K562 (cell line): ENCODE results near the gene MAP3K20. TPM values are rescaled to one million over a fixed set of nuclear protein-coding genes. Genes with fewer than 3 reads are reported as not detected.

ENCODE experiments used
- ATAC-seq: fragments of 200-7000 bp; cut with Tn5 transposase; 3 replicates; pipeline ENCODE4 v1.9.1; 2020; ENCODE audit warnings: moderate library complexity
- BruUV-seq: library from RNA; stranded (reverse); fragments of 400-500 nt; replicated peaks from 2 replicates; lab custom pipeline; 2021; lab: Mats Ljungman, UMichigan
- CTCF ChIA-PET: fragments of 300-600 bp; formaldehyde crosslinking; extraction: SDS; loops from one replicate; lab custom pipeline; 2021; ENCODE audit warnings: low intra/inter-chr PET ratio; lab: Yijun Ruan, JAX
- POLR2A ChIA-PET: fragments of 300-600, 350-650 bp; sonication (Branson Sonifier 250); formaldehyde crosslinking; extraction: SDS; loops from one replicate; lab custom pipeline; 2021; ENCODE audit warnings: antibody characterized with exemption, inconsistent platforms; lab: Yijun Ruan, JAX
- DNase-seq, 4 experiments: peaks; one replicate each; pipeline versions ENCODE4 v3.0.0 to v3.0.0-alpha.2; 2011 to 2018; ENCODE audit warnings: low spot score in 3 of 4, mixed read lengths in 3 of 4; ENCODE audit errors: extremely low read depth in 1 of 4
- FAIRE-seq: peaks from 2 replicates; lab custom pipeline; 2011; peaks lifted over from hg19 to GRCh38; lab: Jason Lieb, UNC
- H2AFZ ChIP-seq: 2 replicates; pipeline ENCODE4 v1.6.0; 2011; ENCODE audit warnings: low read depth, low read length, control low read depth, inconsistent platforms
- H3K27ac ChIP-seq: fragments of 200-600 bp; 3 replicates; pipeline ENCODE4 v1.8.0; 2011; ENCODE audit warnings: low read depth, mild to moderate bottlenecking, control low read depth, inconsistent platforms, low read length, moderate library complexity, mixed read lengths; ENCODE audit errors: extremely low read depth
- H3K27me3 ChIP-seq, 2 experiments: fragments of 300-600 bp in 1 of 2; 2 replicates in 1 of 2; 3 replicates in 1 of 2; pipeline versions ENCODE4 v1.6.0 to v1.8.0; 2011; ENCODE audit warnings: inconsistent platforms in 2 of 2, low read length in 2 of 2, mild to moderate bottlenecking in 1 of 2, mixed read lengths in 1 of 2, moderate library complexity in 1 of 2; ENCODE audit not compliant: control insufficient read depth in 2 of 2, insufficient read depth in 2 of 2
- H3K36me3 ChIP-seq: fragments of 300-600 bp; 3 replicates; pipeline ENCODE4 v1.8.0; 2011; ENCODE audit warnings: mild to moderate bottlenecking, low read length, inconsistent platforms; ENCODE audit not compliant: control insufficient read depth, insufficient read depth
- H3K4me1 ChIP-seq, 2 experiments: fragments of 200-600 bp in 1 of 2; replicated peaks in 1 of 2; 2 replicates in 1 of 2; 3 replicates in 1 of 2; pipeline versions ENCODE4 v1.5.1 to v1.8.0; 2011; ENCODE audit warnings: inconsistent platforms in 2 of 2, low read length in 2 of 2, mild to moderate bottlenecking in 1 of 2, mixed read lengths in 1 of 2, moderate library complexity in 1 of 2; ENCODE audit not compliant: control insufficient read depth in 2 of 2, insufficient read depth in 2 of 2
- H3K4me2 ChIP-seq: 2 replicates; pipeline ENCODE4 v1.6.1; 2011; ENCODE audit warnings: low read length, control low read depth, inconsistent platforms, mixed read lengths; ENCODE audit not compliant: insufficient read depth
- H3K4me3 ChIP-seq: fragments of 200-600 bp; sonication (generic), shearing (Covaris generic); 2 replicates; pipeline ENCODE4 v1.5.1; 2016; ENCODE audit warnings: control low read depth, inconsistent platforms
- H3K79me2 ChIP-seq: fragments of 200-600 bp; 3 replicates; pipeline ENCODE4 v1.8.0; 2011; ENCODE audit warnings: low read length, inconsistent platforms; ENCODE audit not compliant: control insufficient read depth, insufficient read depth
- H3K9ac ChIP-seq, 2 experiments: 2 replicates each; pipeline versions ENCODE4 v1.6.0 to v1.6.1; 2011; ENCODE audit warnings: low read depth in 2 of 2, low read length in 2 of 2, control low read depth in 1 of 2, inconsistent platforms in 1 of 2, mild to moderate bottlenecking in 1 of 2, mixed read lengths in 1 of 2; ENCODE audit not compliant: insufficient read depth in 1 of 2
- H3K9me1 ChIP-seq: one replicate; pipeline ENCODE4 v1.6.0; 2011; ENCODE audit warnings: inconsistent platforms, mild to moderate bottlenecking, low read length, moderate library complexity; ENCODE audit not compliant: control insufficient read depth, insufficient read depth
- H3K9me3 ChIP-seq: replicated peaks from 2 replicates; pipeline ENCODE4 v1.5.1; 2011; ENCODE audit warnings: low read depth, low read length, inconsistent platforms; ENCODE audit not compliant: control insufficient read depth, insufficient read depth
- H4K20me1 ChIP-seq: replicated peaks from 2 replicates; pipeline ENCODE4 v1.6.1; 2011; ENCODE audit warnings: low read length, inconsistent platforms, mixed read lengths; ENCODE audit not compliant: control insufficient read depth, insufficient read depth
- EHMT2 ChIP-seq: fragments of 450-650 bp; IDR thresholded peaks from 2 replicates; pipeline ENCODE4 v1.6.1; 2018; ENCODE audit warnings: antibody characterized with exemption
- ETV6 ChIP-seq, 3 experiments: fragments of 150-350 bp in 1 of 3; sonication (generic) in 1 of 3; formaldehyde crosslinking in 1 of 3; IDR thresholded peaks; 2 replicates each; pipeline versions ENCODE4 v1.6.1 to v1.8.0; 2014 to 2022; ENCODE audit warnings: borderline replicate concordance in 2 of 3, low read depth in 2 of 3, antibody characterized with exemption in 1 of 3, low read length in 1 of 3, mild to moderate bottlenecking in 1 of 3, missing genetic modification reagents in 1 of 3
- HDAC8 ChIP-seq: fragments of 450-650 bp; IDR thresholded peaks from 2 replicates; pipeline ENCODE4 v1.6.1; 2016; ENCODE audit warnings: mild to moderate bottlenecking, missing genetic modification characterization, moderate library complexity, missing compliant biosample characterization
- HMG20A ChIP-seq: fragments of 450-650 bp; formaldehyde crosslinking; conservative IDR thresholded peaks from 2 replicates; pipeline ENCODE4 v1.4.0; 2020; ENCODE audit warnings: mild to moderate bottlenecking, mixed read lengths
- IFI16 ChIP-seq: fragments of 250-450 bp; sonication (Bioruptor Pico); IDR thresholded peaks from 2 replicates; pipeline ENCODE4 v2.1.2; 2022; ENCODE audit warnings: mild to moderate bottlenecking, inconsistent platforms
- MYBL2 ChIP-seq, 2 experiments: fragments of 450-650 bp in 1 of 2; sonication (generic) in 1 of 2; formaldehyde crosslinking in 1 of 2; IDR thresholded peaks; 2 replicates each; pipeline versions ENCODE4 v1.6.1 to v1.8.1; 2017 to 2022; ENCODE audit warnings: borderline replicate concordance in 1 of 2, inconsistent platforms in 1 of 2, low read depth in 1 of 2, mild to moderate bottlenecking in 1 of 2, missing genetic modification reagents in 1 of 2, moderate library complexity in 1 of 2
- SAFB2 ChIP-seq: fragments of 200-400 bp; formaldehyde crosslinking; IDR thresholded peaks from 2 replicates; pipeline ENCODE4 v1.6.1; 2018; ENCODE audit warnings: borderline replicate concordance, low read length, low read depth, moderate library complexity; ENCODE audit not compliant: severe bottlenecking
- SMAD2 ChIP-seq: fragments of 150-350 bp; IDR thresholded peaks from 2 replicates; pipeline ENCODE4 v1.6.1; 2014; ENCODE audit warnings: low read depth, mild to moderate bottlenecking, low read length
- ZNF511 ChIP-seq: sonication (generic); formaldehyde crosslinking; IDR thresholded peaks from 2 replicates; pipeline ENCODE4 v1.8.0; 2022; ENCODE audit warnings: mild to moderate bottlenecking, missing genetic modification reagents
- WGBS: fragments of 100-300 bp; shearing (Covaris generic); methylation state at CpG from one replicate; pipeline ENCODE4 v1.1.6; 2016; ENCODE audit warnings: low coverage, mixed read lengths; ENCODE audit not compliant: insufficient coverage; ENCODE audit errors: missing lambda C conversion rate; 5-methylcytosine and 5-hydroxymethylcytosine counted together
- in situ Hi-C: fragments of 300-500 bp; cut with MboI; formaldehyde crosslinking; loops from 4 replicates; pipeline ENCODE4 v1.15.0; 2018; ENCODE audit warnings: inconsistent platforms, mixed read lengths
- intact Hi-C: fragments of 100-400 bp; cut with micrococcal nuclease; formaldehyde crosslinking; loops from 2 replicates; pipeline ENCODE4 v1.14.2; 2022
- polyA plus RNA-seq, 8 experiments: library from polyadenylated mRNA; depleted of rRNA in 4 of 8; stranded (reverse) in 5 of 8; unstranded in 3 of 8; fragments of >200 nt; fragmentation: Nextera tagmentation in 2 of 8; fragmentation: Illumina TruSeq in 1 of 8; extraction: Ambion mirVana in 2 of 8; extraction: Trizol in 1 of 8; gene quantifications; 2 replicates each; pipeline versions ENCODE4 v1.2.1 to v1.2.3, GENCODE V29; 2011 to 2014; ENCODE audit warnings: inconsistent platforms in 1 of 8, missing spikeins in 1 of 8
- total RNA-seq, 7 experiments: library from RNA; depleted of rRNA in 6 of 7; stranded (reverse); fragments of >200 nt in 6 of 7; fragmentation: Illumina TruSeq in 2 of 7; extraction: Trizol in 2 of 7; gene quantifications; 2 replicates each; pipeline versions ENCODE4 v1.2.1 to v1.2.3, GENCODE V29; 2011 to 2021; ENCODE audit warnings: low replicate concordance in 1 of 7
- TF ChIP-seq, protein P1 (sequence below): IDR thresholded peaks from 2 replicates; pipeline ENCODE4 v1.6.1; 2012; ENCODE audit warnings: low read depth, low read length, improper control_type of control experiment, borderline replicate concordance

The MAP3K20 gene
- total and polyA plus RNA-seq, 9 of the 15 experiments (the other 6 are each of a cell fraction or from before 2014, with no cell fraction given) = 9.8 to 34.2 (median 27.3) TPM

GRCh38 chr2:173043476-173043875 lies 32.2 kb upstream of the MAP3K20 start:
- Histone ChIP-seq H3K9me3 (no peaks in the 10 kb centered on the region), H3K4me1 (no peaks in the 10 kb centered on the region; a peak in 2 of 5 replicates)
- TF ChIP-seq ETV6 (IDR thresholded peaks at IDR 0.05; ENCODE audit: borderline replicate concordance in 1 of 2, low read depth in 2 of 2, low read length in 1 of 2) (no peak), ETV6 (CRISPR knock-in tag; IDR thresholded peaks at IDR 0.05; ENCODE audit: borderline replicate concordance) (no peak), SMAD2 (no peak)
- TF ChIP-seq, all 486 proteins: peak for 0
- Histone ChIP-seq H3K36me3 (no peaks in the 10 kb centered on the region), H3K9me1 (no peaks in the 10 kb centered on the region), H3K27me3 (peaks cover 2 to 11% of the 10 kb centered on the region in 2 experiments; a peak in 3 of 5 replicates), H2AFZ (peak overlapping the region; percentile 71), H3K4me2 (peak overlapping the region; percentile 31; the same call in 1 of the 2 replicates), H3K27ac (no peak overlapping the region), H3K79me2 (no peaks in the 10 kb centered on the region), H4K20me1 (no peaks in the 10 kb centered on the region), H3K4me3 (no peak overlapping the region), H3K9ac (no peak overlapping the region)
- FAIRE-seq (no peak), ATAC-seq (peak; percentile 58), DNase-seq (no peak)
- intact Hi-C loops (no loop called here), in situ Hi-C loops (no loop called here)
- BruUV-seq = no TSS peak
- WGBS = 61% methylated on average over 8 of the region's 8 CpGs
- POLR2A ChIA-PET = interaction anchor here (1.4 kb wide), 1 partner anchor 14 kb away, joined by 5 read pairs; no protein-coding TSS in a partner anchor
- CTCF ChIA-PET = no interaction called here

DNA sequence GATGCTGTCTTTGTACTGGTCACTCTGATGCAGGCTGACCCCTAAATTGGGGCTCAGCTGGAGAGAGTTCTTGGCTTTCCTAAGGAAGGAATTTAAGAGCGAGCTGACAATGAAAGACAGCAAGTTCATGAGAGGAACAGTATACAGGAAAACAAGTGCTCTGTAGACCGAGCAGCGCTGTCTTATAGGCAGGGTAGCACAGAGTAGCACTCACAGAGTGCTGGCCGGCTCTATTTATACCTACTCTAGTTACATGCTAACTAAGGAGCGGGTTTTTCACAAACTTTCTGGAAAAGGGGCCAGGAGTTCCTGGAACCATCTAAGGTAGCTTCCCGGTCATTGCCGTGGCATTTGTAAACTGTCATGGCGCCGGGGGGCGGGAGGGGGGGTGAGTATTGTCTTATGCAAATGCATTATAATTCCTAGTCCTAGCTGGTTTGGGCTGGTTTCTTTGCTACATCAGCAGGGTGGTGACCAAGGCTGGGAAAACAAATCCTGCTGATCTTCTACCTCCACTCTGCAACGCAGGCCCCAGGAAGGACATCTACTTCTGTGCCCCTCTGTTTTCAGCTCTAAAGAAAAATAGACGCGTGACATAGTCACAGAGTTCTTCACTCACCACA lies 31.6 kb upstream of the MAP3K20 start:
- DNase-seq = peak in 1 of 4 experiments; percentile 11
- Histone ChIP-seq H2AFZ (peak overlapping the region; percentile 71), H3K9me3 (no peaks in the 10 kb centered on the region), H3K36me3 (no peaks in the 10 kb centered on the region), H4K20me1 (no peaks in the 10 kb centered on the region), H3K4me1 (no peaks in the 10 kb centered on the region; a peak in 2 of 5 replicates), H3K79me2 (no peaks in the 10 kb centered on the region), H3K27me3 (peaks cover 2 to 8% of the 10 kb centered on the region in 2 experiments; a peak in 2 of 5 replicates), H3K27ac (no peak overlapping the region), H3K4me2 (peak overlapping the region; percentile 31; the same call in 1 of the 2 replicates), H3K4me3 (no peak overlapping the region), H3K9ac (no peak overlapping the region), H3K9me1 (no peaks in the 10 kb centered on the region)
- intact Hi-C loops = no loop called here
- peak; percentile 60 for ATAC-seq
- WGBS = 34% methylated on average over 13 of the region's 13 CpGs
- in situ Hi-C loops = no loop called here
- CTCF ChIA-PET = no interaction called here
- no peak for FAIRE-seq
- no TSS peak for BruUV-seq
- POLR2A ChIA-PET = interaction anchor here (0.6 to 1.4 kb wide), 5 partner anchors 9 to 1201 kb away, joined by 3 to 5 read pairs (median 4); no protein-coding TSS in a partner anchor
- TF ChIP-seq ZNF511 = no peak
- no peak for TF ChIP-seq EHMT2
- TF ChIP-seq, protein P1, sequence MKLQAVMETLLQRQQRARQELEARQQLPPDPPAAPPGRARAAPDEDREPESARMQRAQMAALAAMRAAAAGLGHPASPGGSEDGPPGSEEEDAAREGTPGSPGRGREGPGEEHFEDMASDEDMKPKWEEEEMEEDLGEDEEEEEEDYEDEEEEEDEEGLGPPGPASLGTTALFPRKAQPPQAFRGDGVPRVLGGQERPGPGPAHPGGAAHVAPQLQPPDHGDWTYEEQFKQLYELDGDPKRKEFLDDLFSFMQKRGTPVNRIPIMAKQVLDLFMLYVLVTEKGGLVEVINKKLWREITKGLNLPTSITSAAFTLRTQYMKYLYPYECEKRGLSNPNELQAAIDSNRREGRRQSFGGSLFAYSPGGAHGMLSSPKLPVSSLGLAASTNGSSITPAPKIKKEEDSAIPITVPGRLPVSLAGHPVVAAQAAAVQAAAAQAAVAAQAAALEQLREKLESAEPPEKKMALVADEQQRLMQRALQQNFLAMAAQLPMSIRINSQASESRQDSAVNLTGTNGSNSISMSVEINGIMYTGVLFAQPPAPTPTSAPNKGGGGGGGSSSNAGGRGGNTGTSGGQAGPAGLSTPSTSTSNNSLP = no peak
- TF ChIP-seq IFI16 (CRISPR knock-in tag) = no peak
- TF ChIP-seq MYBL2 (IDR thresholded peaks at IDR 0.05; ENCODE audit: low read depth) = no peak
- TF ChIP-seq MYBL2 (CRISPR knock-in tag; IDR thresholded peaks at IDR 0.05; ENCODE audit: borderline replicate concordance) = no peak
- TF ChIP-seq HDAC8 (tag) = 0 out of 2 replicates have a peak, but pooled peaks have one; percentile 51
- no peak for TF ChIP-seq HMG20A (CRISPR knock-in tag)
- no peak for TF ChIP-seq SAFB2
